H1 (cell line): ENCODE measurements around the gene PDE4DIP. TPM values are rescaled to one million over a fixed set of nuclear protein-coding genes. Genes with fewer than 3 reads are reported as not detected.
A peak's percentile ranks its signal among the peaks of the same experiment; 100 is the strongest.
"Not testable (repeated sequence)": the region's sequence is repeated elsewhere in the genome, so short reads cannot be mapped to it uniquely, and the experiment has no call there.

Experiments
- CTCF ChIA-PET: fragments of 300-600 bp; sonication (Branson Sonifier 250); formaldehyde crosslinking; loops from one replicate; lab custom pipeline; 2021; ENCODE audit not compliant: partially characterized antibody; lab: Charles Lee
- POLR2A ChIA-PET: fragments of 300-600 bp; sonication (Branson Sonifier 250); formaldehyde crosslinking; loops from one replicate; lab custom pipeline; 2021; ENCODE audit warnings: inconsistent platforms; ENCODE audit not compliant: partially characterized antibody; lab: Charles Lee
- DNase-seq, 2 experiments: peaks; one replicate each; pipeline versions ENCODE4 v3.0.0 to v3.0.0-alpha.2; 2010 to 2022; ENCODE audit warnings: low spot score in 2 of 2, low read depth in 1 of 2, mixed read lengths in 1 of 2
- FAIRE-seq: peaks from 2 replicates; lab custom pipeline; 2011; peaks lifted over from hg19 to GRCh38; lab: Jason Lieb, UNC
- H2AFZ ChIP-seq: 2 replicates; pipeline ENCODE4 v1.8.1; 2012; ENCODE audit warnings: low read length, inconsistent platforms
- H2AK5ac ChIP-seq: 2 replicates; pipeline ENCODE4 v1.6.1; 2013; ENCODE audit warnings: low read depth, low read length
- H2BK120ac ChIP-seq: replicated peaks from 2 replicates; pipeline ENCODE3; 2013; ENCODE audit warnings: low read depth, low read length, inconsistent platforms
- H2BK12ac ChIP-seq: 2 replicates; pipeline ENCODE4 v1.6.1; 2013; ENCODE audit warnings: low read depth, low read length
- H2BK15ac ChIP-seq: 2 replicates; pipeline ENCODE4 v1.6.1; 2013; ENCODE audit warnings: low read length
- H2BK20ac ChIP-seq: 2 replicates; pipeline ENCODE4 v1.6.1; 2013; ENCODE audit warnings: low read length
- H2BK5ac ChIP-seq: 2 replicates; pipeline ENCODE4 v1.6.1; 2013; ENCODE audit warnings: low read depth, low read length
- H3K14ac ChIP-seq: 2 replicates; pipeline ENCODE4 v1.6.1; 2013; ENCODE audit warnings: inconsistent platforms; ENCODE audit not compliant: insufficient read length
- H3K18ac ChIP-seq: 2 replicates; pipeline ENCODE4 v1.6.1; 2013; ENCODE audit warnings: low read length; ENCODE audit errors: extremely low read depth
- H3K23ac ChIP-seq: 2 replicates; pipeline ENCODE4 v1.6.1; 2013; ENCODE audit warnings: inconsistent platforms; ENCODE audit not compliant: insufficient read length
- H3K23me2 ChIP-seq: 2 replicates; pipeline ENCODE4 v1.6.1; 2013; ENCODE audit warnings: low read depth, low read length
- H3K27ac ChIP-seq: 2 replicates; pipeline ENCODE4 v1.6.1; 2011; ENCODE audit warnings: low read depth, low read length, inconsistent platforms
- H3K27me3 ChIP-seq, 4 experiments: replicated peaks in 1 of 4; 1 replicate in 1 of 4; 2 replicates in 3 of 4; pipeline versions ENCODE4 v1.6.1 to v1.8.1; 2011 to 2013; ENCODE audit warnings: low read length in 3 of 4, mild to moderate bottlenecking in 3 of 4, inconsistent platforms in 2 of 4, mixed read lengths in 2 of 4, moderate library complexity in 1 of 4; ENCODE audit not compliant: control insufficient read depth in 3 of 4, insufficient read depth in 3 of 4; ENCODE audit errors: extremely low read depth in 1 of 4
- H3K36me3 ChIP-seq, 4 experiments: 2 replicates each; pipeline versions ENCODE4 v1.6.1 to v1.8.1; 2011 to 2013; ENCODE audit warnings: mild to moderate bottlenecking in 4 of 4, low read length in 3 of 4, moderate library complexity in 2 of 4, control low read depth in 1 of 4, inconsistent platforms in 1 of 4; ENCODE audit not compliant: insufficient read depth in 4 of 4, control insufficient read depth in 2 of 4
- H3K4ac ChIP-seq: replicated peaks from 2 replicates; pipeline ENCODE3; 2013; ENCODE audit warnings: low read length, low read depth, mixed read lengths, inconsistent platforms; ENCODE audit not compliant: insufficient read length
- H3K4me1 ChIP-seq, 4 experiments: replicated peaks in 1 of 4; 1 replicate in 1 of 4; 2 replicates in 3 of 4; pipeline versions ENCODE4 v1.6.1 to v1.8.1; 2011 to 2013; ENCODE audit warnings: low read length in 3 of 4, inconsistent platforms in 2 of 4, mixed read lengths in 1 of 4; ENCODE audit not compliant: insufficient read depth in 4 of 4, control insufficient read depth in 3 of 4
- H3K4me2 ChIP-seq, 2 experiments: 2 replicates each; pipeline versions ENCODE4 v1.6.1 to v1.8.1; 2011 to 2013; ENCODE audit warnings: low read depth in 2 of 2, low read length in 2 of 2, control low read depth in 1 of 2, inconsistent platforms in 1 of 2, mild to moderate bottlenecking in 1 of 2; ENCODE audit not compliant: insufficient read depth in 1 of 2
- H3K4me3 ChIP-seq, 4 experiments: fragments of 200-600, 300-600 bp in 1 of 4; sonication (generic), shearing (Covaris generic), sonication (Bioruptor Twin) in 1 of 4; 2 replicates each; pipeline versions ENCODE4 v1.5.1 to v1.8.1; 2011 to 2016; ENCODE audit warnings: low read length in 4 of 4, low read depth in 3 of 4, control low read depth in 2 of 4, inconsistent platforms in 2 of 4, mild to moderate bottlenecking in 2 of 4, mixed read lengths in 1 of 4, moderate library complexity in 1 of 4; ENCODE audit not compliant: insufficient read depth in 2 of 4; ENCODE audit errors: extremely low read depth in 1 of 4
- H3K56ac ChIP-seq: replicated peaks from 2 replicates; pipeline ENCODE3; 2013; ENCODE audit warnings: low read depth, mild to moderate bottlenecking, mixed read lengths, low read length, inconsistent platforms; ENCODE audit not compliant: insufficient read length
- H3K79me1 ChIP-seq: 2 replicates; pipeline ENCODE4 v1.6.1; 2013; ENCODE audit warnings: low read depth, low read length, control low read depth
- H3K79me2 ChIP-seq, 2 experiments: 2 replicates each; pipeline versions ENCODE4 v1.6.1 to v1.8.1; 2012 to 2013; ENCODE audit warnings: low read length in 2 of 2, mild to moderate bottlenecking in 2 of 2, inconsistent platforms in 1 of 2; ENCODE audit not compliant: insufficient read depth in 2 of 2, control insufficient read depth in 1 of 2
- H3K9ac ChIP-seq, 4 experiments: replicated peaks in 1 of 4; 1 replicate in 1 of 4; 2 replicates in 3 of 4; pipeline versions ENCODE4 v1.6.1 to v1.8.1; 2011 to 2013; ENCODE audit warnings: low read depth in 3 of 4, low read length in 3 of 4, control low read depth in 2 of 4, mild to moderate bottlenecking in 2 of 4, moderate library complexity in 2 of 4, inconsistent platforms in 1 of 4; ENCODE audit errors: extremely low read depth in 1 of 4
- H3K9me3 ChIP-seq, 2 experiments: 2 replicates each; pipeline versions ENCODE4 v1.6.1 to v1.8.1; 2012 to 2013; ENCODE audit warnings: mild to moderate bottlenecking in 2 of 2, moderate library complexity in 2 of 2, control low read depth in 1 of 2, inconsistent platforms in 1 of 2, low read depth in 1 of 2, low read length in 1 of 2, mixed read lengths in 1 of 2; ENCODE audit not compliant: insufficient read depth in 2 of 2
- H4K20me1 ChIP-seq, 2 experiments: replicated peaks in 1 of 2; 2 replicates each; pipeline versions ENCODE3 to v1.8.1; 2011 to 2013; ENCODE audit warnings: inconsistent platforms in 2 of 2, low read length in 2 of 2, mild to moderate bottlenecking in 1 of 2; ENCODE audit not compliant: insufficient read depth in 2 of 2, control insufficient read depth in 1 of 2
- H4K5ac ChIP-seq: 2 replicates; pipeline ENCODE4 v1.6.1; 2013; ENCODE audit warnings: low read length, low read depth, mixed read lengths, inconsistent platforms; ENCODE audit not compliant: insufficient read length
- H4K8ac ChIP-seq: 2 replicates; pipeline ENCODE4 v1.8.0; 2013; ENCODE audit warnings: mild to moderate bottlenecking, moderate library complexity, low read length, inconsistent platforms; ENCODE audit not compliant: insufficient read depth; ENCODE audit errors: extremely low read depth
- H4K91ac ChIP-seq: replicated peaks from 2 replicates; pipeline ENCODE3; 2013; ENCODE audit warnings: low read length, mixed read lengths, inconsistent platforms; ENCODE audit not compliant: insufficient read length
- WGBS, 2 experiments: shearing (Covaris generic) in 1 of 2; methylation state at CpG; one replicate each; pipeline versions ENCODE4 v1.1.6 to v1.1.7; 2013 to 2015; ENCODE audit warnings: low lambda C conversion rate in 2 of 2, mixed read lengths in 2 of 2, inconsistent platforms in 1 of 2, low coverage in 1 of 2, missing lambda C conversion rate in 1 of 2; ENCODE audit not compliant: insufficient replicate concordance in 2 of 2, insufficient coverage in 1 of 2, insufficient read length in 1 of 2; ENCODE audit errors: extremely low coverage in 1 of 2, missing lambda C conversion rate in 1 of 2; 5-methylcytosine and 5-hydroxymethylcytosine counted together
- polyA plus RNA-seq, 7 experiments: library from polyadenylated mRNA; depleted of rRNA in 3 of 7; stranded (reverse) in 5 of 7; unstranded in 2 of 7; fragments of >200 nt in 5 of 7; fragments of 200-250 nt in 2 of 7; gene quantifications; 1 replicate in 5 of 7; 2 replicates in 1 of 7; 4 replicates in 1 of 7; pipeline versions ENCODE4 v1.2.1 to v1.2.3, GENCODE V29; 2011 to 2013; ENCODE audit warnings: missing spikeins in 2 of 7, mixed read lengths in 2 of 7
- total RNA-seq: library from RNA; stranded (reverse); fragmentation: NEBNext Ultra II Directional; extraction: Animal tissue kit (Norgen Biotek cat#: 25700); gene quantifications from 2 replicates; pipeline ENCODE4 v1.2.1, GENCODE V29; 2021

The PDE4DIP gene
- total and polyA plus RNA-seq, 2 of the 8 experiments (the other 6 are each of a cell fraction or from before 2014, with no cell fraction given) = 8.4 to 40.5 TPM

- peak in 1 of 2 experiments; percentile 14 for DNase-seq
- H3K4me2 ChIP-seq, H3K79me1 ChIP-seq, H4K91ac ChIP-seq, H3K4ac ChIP-seq, H3K9me3 ChIP-seq, H3K4me3 ChIP-seq, H2AK5ac ChIP-seq, POLR2A ChIA-PET, H3K18ac ChIP-seq, H2BK20ac ChIP-seq, H2BK15ac ChIP-seq, H3K27ac ChIP-seq, CTCF ChIA-PET, H3K27me3 ChIP-seq, H2BK5ac ChIP-seq, H3K23me2 ChIP-seq, H2BK120ac ChIP-seq, H2BK12ac ChIP-seq, H4K8ac ChIP-seq, H3K36me3 ChIP-seq, H4K5ac ChIP-seq, H3K56ac ChIP-seq, H3K79me2 ChIP-seq, H3K9ac ChIP-seq, H3K23ac ChIP-seq, FAIRE-seq, H3K14ac ChIP-seq, H4K20me1 ChIP-seq, H2AFZ ChIP-seq, H3K4me1 ChIP-seq: not testable (repeated sequence)
- WGBS, 2 experiments = 97% methylated on average over 3 of the region's 3 CpGs; no CpG with 5 or more reads in 1 of the 2 experiments
Observed at GRCh38 chr1:149009761-149010160, 165.5 kb downstream of the PDE4DIP start.

- H2AK5ac ChIP-seq, POLR2A ChIA-PET, H2BK120ac ChIP-seq, H3K4me1 ChIP-seq, H4K5ac ChIP-seq, H3K23ac ChIP-seq, H3K4me3 ChIP-seq, H4K8ac ChIP-seq, H4K91ac ChIP-seq, H2BK15ac ChIP-seq, H3K4ac ChIP-seq, H3K14ac ChIP-seq, H4K20me1 ChIP-seq, H3K9ac ChIP-seq, H3K23me2 ChIP-seq, CTCF ChIA-PET, H3K36me3 ChIP-seq, H3K18ac ChIP-seq, H3K9me3 ChIP-seq, H3K4me2 ChIP-seq, FAIRE-seq, H3K56ac ChIP-seq, H2AFZ ChIP-seq, H2BK12ac ChIP-seq, H3K79me2 ChIP-seq, H3K27ac ChIP-seq, H2BK20ac ChIP-seq, H3K79me1 ChIP-seq, H3K27me3 ChIP-seq, H2BK5ac ChIP-seq: not testable (repeated sequence)
- WGBS, 2 experiments = 80% methylated on average over 1 of the region's 5 CpGs; no CpG with 5 or more reads in 1 of the 2 experiments
- DNase-seq = peak in 1 of 2 experiments; percentile 0
Observed at GRCh38 chr1:149012599-149012998, 168.4 kb downstream of the PDE4DIP start.
